Testis (tissue), 2 donors: ENCODE data around the gene ARL15.

Experiments
- POLR2A ChIP-seq: fragments of 450-650 bp; IDR thresholded peaks from one replicate; pipeline ENCODE4 v1.6.1; 2017; ENCODE audit warnings: antibody characterized with exemption, mild to moderate bottlenecking, moderate library complexity
- TF ChIP-seq, protein P1 (sequence below), 3 experiments: fragments of 450-650 bp in 2 of 3; fragments of 200-600 bp in 1 of 3; sonication (generic) in 1 of 3; IDR thresholded peaks; one replicate each; pipeline ENCODE4 v1.5.1; 2016 to 2019; ENCODE audit warnings: antibody characterized with exemption in 3 of 3, mild to moderate bottlenecking in 2 of 3, moderate library complexity in 1 of 3

DNA sequence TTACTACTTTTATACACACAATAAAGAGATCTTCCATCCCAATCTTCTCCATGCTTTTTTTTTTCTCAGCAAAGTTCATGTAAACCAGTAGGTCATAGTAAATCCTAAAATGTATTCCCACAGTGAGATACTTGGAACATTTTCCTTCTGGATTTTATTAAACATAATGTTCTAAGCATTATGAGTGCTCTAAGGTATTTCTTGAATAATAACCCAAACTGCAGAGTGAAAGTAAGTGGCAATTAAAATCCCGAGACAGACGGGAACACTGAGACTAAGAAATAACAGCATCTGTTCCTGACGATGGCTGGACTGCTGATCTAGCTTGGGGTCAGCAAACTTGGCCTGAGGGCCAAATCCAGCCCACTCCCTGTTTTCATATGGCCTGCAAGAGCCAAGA lies 359.8 kb downstream of the ARL15 start:
- TF ChIP-seq, protein P1, sequence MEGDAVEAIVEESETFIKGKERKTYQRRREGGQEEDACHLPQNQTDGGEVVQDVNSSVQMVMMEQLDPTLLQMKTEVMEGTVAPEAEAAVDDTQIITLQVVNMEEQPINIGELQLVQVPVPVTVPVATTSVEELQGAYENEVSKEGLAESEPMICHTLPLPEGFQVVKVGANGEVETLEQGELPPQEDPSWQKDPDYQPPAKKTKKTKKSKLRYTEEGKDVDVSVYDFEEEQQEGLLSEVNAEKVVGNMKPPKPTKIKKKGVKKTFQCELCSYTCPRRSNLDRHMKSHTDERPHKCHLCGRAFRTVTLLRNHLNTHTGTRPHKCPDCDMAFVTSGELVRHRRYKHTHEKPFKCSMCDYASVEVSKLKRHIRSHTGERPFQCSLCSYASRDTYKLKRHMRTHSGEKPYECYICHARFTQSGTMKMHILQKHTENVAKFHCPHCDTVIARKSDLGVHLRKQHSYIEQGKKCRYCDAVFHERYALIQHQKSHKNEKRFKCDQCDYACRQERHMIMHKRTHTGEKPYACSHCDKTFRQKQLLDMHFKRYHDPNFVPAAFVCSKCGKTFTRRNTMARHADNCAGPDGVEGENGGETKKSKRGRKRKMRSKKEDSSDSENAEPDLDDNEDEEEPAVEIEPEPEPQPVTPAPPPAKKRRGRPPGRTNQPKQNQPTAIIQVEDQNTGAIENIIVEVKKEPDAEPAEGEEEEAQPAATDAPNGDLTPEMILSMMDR (IDR thresholded peaks at IDR 0.05): no peak
- TF ChIP-seq POLR2A: no peak
